Measurements from ENCODE around the gene RMC1. TPM values are rescaled to one million over a fixed set of nuclear protein-coding genes. Genes with fewer than 3 reads are reported as not detected.

Gene RMC1
- total RNA-seq, 2 experiments from 2014 or later = 26.1 to 28.5 TPM

Other genes starting within 250 kb of the RMC1 start
- gene RIOK3, start 50.2 kb upstream of the RMC1 start, total RNA-seq = 10 to 100 TPM; 74.7 to 81.3 TPM
- 10 to 100 TPM; 21.5 to 22.9 TPM for gene NPC1, start 83.0 kb downstream of the RMC1 start, total RNA-seq
- not detected for gene ANKRD29, start 159.4 kb downstream of the RMC1 start, total RNA-seq
- under 1 TPM in 1 of 2 experiments, not detected in 1; 0.05 TPM for gene LAMA3, start 185.9 kb downstream of the RMC1 start, total RNA-seq